GM20000 (cell line): ENCODE measurements around the gene DUSP10.
A peak's percentile ranks its signal among the peaks of the same experiment; 100 is the strongest.

ENCODE experiments used
- DNase-seq: peaks from one replicate; pipeline ENCODE4 v3.0.0; 2012; ENCODE audit warnings: low spot score
- CTCF ChIP-seq: IDR thresholded peaks from 2 replicates; pipeline ENCODE4 v1.5.1; 2012; ENCODE audit warnings: mild to moderate bottlenecking, control low read depth; ENCODE audit errors: extremely low read depth, missing control alignments

Gene DUSP10

GRCh38 chr1:221753828-221754188, 11.9 kb upstream of the DUSP10 start:
- no peak for TF ChIP-seq CTCF
- DNase-seq: no peak

- no peak for DNase-seq
- TF ChIP-seq CTCF: no peak
These were observed 9.5 kb upstream of the DUSP10 start for GRCh38 chr1:221751226-221751887.

GRCh38 chr1:221748981-221749380, 7.1 kb upstream of the DUSP10 start:
- no peak for TF ChIP-seq CTCF
- DNase-seq: no peak

GRCh38 chr1:221747839-221748238, 6.0 kb upstream of the DUSP10 start:
- no peak for DNase-seq

GRCh38 chr1:221743416-221744208, 1.7 kb upstream of the DUSP10 start:
- TF ChIP-seq CTCF: no peak
- DNase-seq: peak; percentile 44

More at GRCh38 chr1:221747839-221748238, 6.0 kb upstream of the DUSP10 start:
- no peak for TF ChIP-seq CTCF

GRCh38 chr1:221742555-221743415, 896 bp upstream of the DUSP10 start:
- no peak for TF ChIP-seq CTCF
- peak; percentile 86 for DNase-seq
